GM20431 (cell line): ENCODE data around the gene ISCA1.
"Not testable (repeated sequence)": the region's sequence is repeated elsewhere in the genome, so short reads cannot be mapped to it uniquely, and the experiment has no call there.

ENCODE experiments used
- in situ Hi-C: fragments of 300-500 bp; cut with MseI, MboI; formaldehyde crosslinking; loops from one replicate; pipeline ENCODE4 v1.15.0; 2020; ENCODE audit warnings: low sequenced_read_pairs; ENCODE audit not compliant: unreplicated experiment

ISCA1 gene

GRCh38 chr9:86282077-86282978 lies at the start of gene ISCA1:
TSS of gene ISCA1 (minus strand) at chr9:86282538. CDS start at chr9:86282458, 80 bp downstream.
- in situ Hi-C loops, result no loop called here

- in situ Hi-C loops, result no loop called here
Observed at GRCh38 chr9:86330186-86330585, 47.8 kb upstream of the ISCA1 start.

- in situ Hi-C loops, result no loop called here
Observed at GRCh38 chr9:86329649-86330048, 47.3 kb upstream of the ISCA1 start.

GRCh38 chr9:86328156-86328555 lies 45.8 kb upstream of the ISCA1 start:
- in situ Hi-C loops, result no loop called here

GRCh38 chr9:86326536-86326935 lies 44.2 kb upstream of the ISCA1 start:
- in situ Hi-C loops, result no loop called here

- in situ Hi-C loops, result no loop called here
Observed at GRCh38 chr9:86324901-86325300, 42.6 kb upstream of the ISCA1 start.

- in situ Hi-C loops, result no loop called here
Observed at GRCh38 chr9:86324308-86324707, 42.0 kb upstream of the ISCA1 start.

GRCh38 chr9:86322973-86323644 lies 40.8 kb upstream of the ISCA1 start:
- in situ Hi-C loops, result no loop called here

- in situ Hi-C loops, result no loop called here
Observed at GRCh38 chr9:86321373-86321772, 39.0 kb upstream of the ISCA1 start.

GRCh38 chr9:86318187-86318586 lies 35.8 kb upstream of the ISCA1 start:
- in situ Hi-C loops, result no loop called here

- in situ Hi-C loops, result no loop called here
Observed at GRCh38 chr9:86315078-86315477, 32.7 kb upstream of the ISCA1 start.

- in situ Hi-C loops, result not testable (repeated sequence)
Observed at GRCh38 chr9:86312959-86313358, 30.6 kb upstream of the ISCA1 start.

- in situ Hi-C loops, result no loop called here
Observed at GRCh38 chr9:86308687-86309086, 26.3 kb upstream of the ISCA1 start.

- in situ Hi-C loops, result no loop called here
Observed at GRCh38 chr9:86304236-86304730, 21.9 kb upstream of the ISCA1 start.

GRCh38 chr9:86303316-86303975 lies 21.1 kb upstream of the ISCA1 start:
- in situ Hi-C loops, result no loop called here

- in situ Hi-C loops, result no loop called here
Observed at GRCh38 chr9:86301686-86302085, 19.3 kb upstream of the ISCA1 start.

GRCh38 chr9:86300701-86301100 lies 18.4 kb upstream of the ISCA1 start:
- in situ Hi-C loops, result no loop called here

- in situ Hi-C loops, result no loop called here
Observed at GRCh38 chr9:86298873-86299272, 16.5 kb upstream of the ISCA1 start.

- in situ Hi-C loops, result not testable (repeated sequence)
Observed at GRCh38 chr9:86290341-86290740, 8.0 kb upstream of the ISCA1 start.

- in situ Hi-C loops, result no loop called here
Observed at GRCh38 chr9:86288499-86289198, 6.3 kb upstream of the ISCA1 start.
